CD4-positive, alpha-beta T cell treated with Interleukin-6 at 100 ng/mL for 8 hours (primary cell): ENCODE measurements around the gene NCKIPSD.

Source experiments
- DNase-seq: peaks from one replicate; pipeline ENCODE4 v3.0.0-alpha.2; 2020; ENCODE audit warnings: mixed read lengths, low spot score

The NCKIPSD gene

DNA sequence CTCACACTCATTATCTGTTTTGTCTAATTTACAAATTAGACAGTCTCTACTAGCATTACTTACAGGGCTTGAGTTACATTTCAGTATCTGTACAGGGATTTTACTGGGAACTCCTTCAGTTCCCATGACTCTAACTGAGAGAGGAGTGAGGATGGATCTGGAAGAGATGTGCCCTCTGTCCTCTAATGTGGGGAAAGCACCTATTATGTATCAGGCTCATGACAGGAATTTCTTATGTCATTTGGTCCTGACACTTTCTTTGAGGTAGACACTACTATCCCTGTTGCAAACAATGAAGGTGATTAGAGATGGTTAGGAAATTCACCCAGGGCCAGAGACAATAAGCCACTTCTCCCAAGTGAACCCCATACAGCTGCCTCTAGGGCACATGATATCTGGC, 10.9 kb upstream of the NCKIPSD start:
- no peak for DNase-seq

DNA sequence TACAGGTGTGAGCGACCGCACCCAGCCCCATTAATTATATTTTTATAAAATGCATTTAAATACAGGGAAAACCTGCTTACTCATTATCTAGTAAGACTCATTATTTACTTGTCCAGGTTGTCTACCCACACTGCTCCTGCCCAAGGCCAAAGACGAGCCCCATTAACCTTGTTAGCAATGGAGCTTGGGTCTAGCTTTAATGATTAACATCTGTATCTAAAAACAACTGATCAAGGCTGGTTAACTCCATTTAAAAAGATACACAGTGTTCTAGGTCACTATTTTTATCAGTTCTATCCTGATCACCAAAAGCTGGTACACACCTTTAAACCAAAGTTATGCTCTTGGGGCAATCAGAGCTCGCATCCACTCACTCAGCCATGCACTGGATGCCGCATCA, 10.4 kb upstream of the NCKIPSD start:
- DNase-seq, result no peak

DNA sequence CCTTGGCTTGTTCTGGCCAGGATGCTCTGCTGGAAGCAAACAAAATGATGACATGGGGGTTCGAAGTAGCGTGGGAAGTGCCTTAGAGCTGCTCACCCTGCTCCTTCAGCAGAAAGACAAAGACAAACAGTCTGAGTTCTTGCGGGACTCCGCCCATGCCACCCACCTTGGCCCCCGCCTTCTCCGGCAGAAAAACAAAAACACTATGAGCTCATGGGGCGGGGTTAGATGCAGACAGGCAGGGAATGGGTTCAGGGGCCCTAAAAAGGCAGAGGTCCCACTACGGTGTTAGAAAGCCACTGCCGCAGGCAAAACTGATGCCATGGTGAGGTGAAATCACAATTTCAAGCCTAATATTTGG, 9.7 kb upstream of the NCKIPSD start:
- DNase-seq, result no peak

DNA sequence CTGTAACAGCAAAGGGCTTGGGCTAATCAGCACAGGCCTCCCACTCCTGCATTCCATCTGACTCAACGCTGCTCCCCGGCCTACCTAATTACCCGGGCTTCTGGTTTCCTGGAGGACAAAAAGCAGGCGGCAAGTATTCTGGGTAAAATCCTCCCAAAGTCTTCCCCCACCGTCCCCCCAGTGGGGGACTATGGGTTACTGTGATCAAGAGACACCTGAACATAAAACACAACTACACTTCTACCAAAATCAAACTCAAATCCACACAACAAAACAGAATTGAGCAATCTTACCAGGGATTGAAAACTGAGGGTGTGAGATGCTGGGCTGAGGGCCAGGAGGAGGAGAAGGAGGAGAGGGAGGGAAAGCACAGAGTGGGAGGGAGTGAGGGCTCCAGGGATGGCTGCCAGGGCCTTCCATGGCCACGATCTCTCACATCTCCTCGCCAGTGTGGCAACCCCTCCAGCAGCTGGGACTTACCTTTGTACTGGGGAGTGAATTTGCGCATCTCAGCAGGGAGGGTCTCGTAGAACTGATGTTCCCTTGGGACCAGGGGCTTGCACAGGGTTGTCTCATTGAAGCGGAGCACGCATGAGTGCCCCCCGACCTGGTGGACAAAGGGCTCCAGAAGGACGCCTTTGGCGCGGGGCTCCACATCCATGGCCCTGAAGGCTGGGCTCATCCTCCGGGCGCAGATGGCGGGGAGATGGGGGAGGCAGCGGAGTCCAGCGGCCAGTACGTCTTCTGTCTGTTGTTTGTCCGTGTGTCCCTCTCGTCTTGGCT, 9.1 kb upstream of the NCKIPSD start:
- DNase-seq, result no peak

DNA sequence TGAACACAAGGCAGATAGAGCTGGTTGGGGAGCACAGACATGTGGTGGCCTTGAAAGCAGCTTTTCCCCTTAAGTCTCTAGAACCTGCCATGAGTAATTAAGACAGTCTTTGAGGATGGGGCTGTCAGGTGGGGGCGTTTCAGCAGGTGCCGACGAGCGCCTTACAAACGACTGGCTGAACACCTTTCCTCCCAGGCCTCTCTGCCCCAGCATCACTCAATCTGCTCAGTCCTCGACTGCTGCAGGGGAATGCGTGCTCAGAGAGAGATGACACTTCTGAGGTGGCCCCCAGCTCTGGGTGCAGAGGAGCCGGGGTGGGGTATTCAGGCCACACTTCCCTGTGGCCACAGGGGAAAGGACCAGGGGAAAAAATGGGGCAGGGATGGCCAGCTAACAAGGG, 8.1 kb upstream of the NCKIPSD start:
- DNase-seq, result no peak

DNA sequence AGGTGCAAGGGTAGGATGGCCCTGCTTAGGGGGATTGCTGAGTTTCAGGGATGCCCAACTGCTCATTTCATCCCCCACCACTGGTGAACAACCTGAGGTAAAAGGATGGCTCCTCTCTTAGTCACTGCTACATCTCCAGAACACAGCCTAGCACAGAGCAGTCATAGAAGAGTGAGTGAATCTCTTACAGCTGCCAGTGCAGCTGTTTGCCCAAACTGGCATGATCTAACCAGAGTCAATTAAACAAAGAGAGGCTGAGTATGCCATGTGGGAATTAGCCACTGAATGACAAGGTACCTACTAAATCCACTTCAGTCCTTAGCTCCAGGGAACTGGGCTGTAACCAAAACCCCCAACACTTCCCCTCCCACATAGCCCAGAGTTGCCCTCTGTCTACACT, 6.8 kb upstream of the NCKIPSD start:
- DNase-seq, result no peak

DNA sequence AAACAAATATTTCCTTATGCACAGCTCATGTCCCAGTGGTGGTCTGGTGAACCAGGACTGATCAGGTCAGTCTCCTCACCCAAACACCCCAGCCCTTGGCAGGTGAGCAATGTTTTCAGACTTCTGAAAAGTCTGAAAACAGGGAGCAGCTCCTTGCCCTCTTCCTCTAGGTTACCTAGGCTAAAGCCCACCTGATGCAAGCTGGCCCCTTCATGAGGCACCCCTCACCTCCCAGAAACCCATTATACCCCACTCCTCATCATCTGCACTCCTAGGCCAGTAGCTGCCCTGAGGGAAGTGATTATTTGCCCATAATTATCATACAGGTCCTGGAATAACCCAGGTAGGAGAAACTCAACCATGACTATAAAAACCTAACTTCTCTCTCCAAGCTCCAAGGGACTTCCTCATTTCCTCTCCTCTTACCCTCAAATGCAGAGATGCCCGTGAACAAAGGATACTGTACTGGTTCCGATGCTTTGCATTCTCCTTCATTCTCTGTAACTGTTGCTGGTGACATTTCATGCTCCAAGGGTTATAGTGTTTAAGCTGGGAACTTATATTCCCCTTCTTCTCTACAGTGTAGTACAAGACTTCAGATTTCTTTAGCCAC, 5.2 kb upstream of the NCKIPSD start:
- no peak for DNase-seq

DNA sequence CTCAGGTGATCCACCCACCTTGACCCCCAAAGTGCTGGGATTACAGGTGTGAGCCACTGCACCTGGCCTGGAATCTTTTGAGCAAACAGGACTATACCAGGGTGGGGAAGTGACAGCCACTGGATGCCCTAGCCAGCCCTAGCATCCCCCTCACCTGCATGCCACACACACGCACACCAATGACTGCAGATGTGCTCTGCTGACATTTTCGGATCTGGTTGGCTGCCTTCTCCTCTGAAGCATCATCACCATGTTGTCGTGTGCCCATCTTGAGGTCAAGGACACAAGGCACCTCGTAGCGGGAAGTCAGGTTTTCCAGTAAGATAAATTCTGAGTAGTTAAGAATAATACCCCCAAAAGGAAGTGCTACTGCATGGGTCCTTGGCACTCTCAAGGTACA, 3.7 kb upstream of the NCKIPSD start:
- DNase-seq, result no peak

DNA sequence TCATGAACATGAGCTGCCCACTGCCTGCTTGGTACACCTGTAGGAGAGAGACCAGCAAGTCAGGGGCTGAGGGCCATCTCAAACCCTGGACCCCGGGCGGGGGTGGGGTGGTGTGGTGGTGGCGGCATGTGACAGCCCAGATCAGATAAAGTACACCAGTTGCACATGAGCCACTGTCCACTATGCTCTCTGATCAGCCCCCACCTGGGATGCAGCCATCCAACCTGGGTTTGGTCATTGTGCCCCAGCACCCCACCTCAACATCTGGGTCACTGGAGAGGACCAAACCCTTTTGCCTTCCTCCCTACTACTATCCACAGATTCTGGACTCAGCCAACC, 3.0 kb upstream of the NCKIPSD start:
- DNase-seq, result no peak

DNA sequence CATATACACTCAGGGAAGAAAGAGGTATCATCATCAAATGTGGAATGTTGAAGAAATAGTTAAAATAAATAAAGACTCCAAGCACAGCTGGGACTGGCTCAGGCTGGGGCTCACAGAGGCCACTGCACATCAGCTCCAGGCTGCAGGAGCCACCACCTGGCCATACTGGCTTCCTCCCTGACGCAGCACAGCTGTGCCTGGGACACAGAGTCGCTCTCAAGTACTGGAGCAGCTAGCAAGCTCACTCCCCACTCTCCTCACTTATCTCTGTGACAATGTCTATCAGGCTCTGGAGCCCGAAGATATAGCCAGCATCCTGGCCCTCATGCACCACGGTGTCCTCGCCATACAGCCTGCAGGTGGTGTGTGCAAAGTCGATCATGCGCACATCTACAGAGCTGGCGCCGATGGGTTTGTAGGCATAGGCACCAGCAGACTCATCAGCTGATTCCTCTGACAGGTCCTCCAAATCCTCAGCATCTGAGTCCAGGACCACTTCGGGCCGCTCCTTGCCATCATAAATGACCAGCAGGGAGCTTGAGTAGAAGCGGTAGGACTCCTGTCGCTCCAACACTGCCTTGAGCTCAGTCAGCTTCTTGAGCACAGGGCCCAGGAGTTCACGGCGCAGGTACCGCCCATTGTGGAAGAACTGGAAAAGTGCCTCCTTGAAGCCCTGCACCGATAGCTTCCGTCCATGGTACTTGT, 2.5 kb upstream of the NCKIPSD start:
- no peak for DNase-seq

DNA sequence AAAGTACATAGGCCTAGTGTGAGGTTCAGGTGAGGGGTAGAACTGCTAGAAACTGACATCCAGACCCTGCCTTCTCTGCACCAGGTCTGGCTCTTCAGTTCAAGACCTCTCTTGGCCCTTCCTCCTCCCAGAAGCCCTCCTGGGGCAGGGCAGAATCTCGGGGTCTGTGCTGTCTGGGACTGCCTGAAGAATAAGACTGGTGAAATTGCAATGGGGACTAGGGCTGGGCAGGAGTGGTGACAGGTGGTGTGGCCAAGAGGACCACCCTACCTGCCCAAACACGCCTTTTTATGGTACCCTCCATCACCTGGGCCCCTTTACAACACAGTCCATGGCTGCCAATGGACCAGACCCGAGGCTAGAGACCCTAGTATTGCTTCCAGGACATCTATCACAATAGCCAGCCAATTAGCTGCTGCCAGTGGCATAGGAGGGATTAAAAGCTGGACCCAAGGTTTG, 1.5 kb upstream of the NCKIPSD start:
- no peak for DNase-seq

DNA sequence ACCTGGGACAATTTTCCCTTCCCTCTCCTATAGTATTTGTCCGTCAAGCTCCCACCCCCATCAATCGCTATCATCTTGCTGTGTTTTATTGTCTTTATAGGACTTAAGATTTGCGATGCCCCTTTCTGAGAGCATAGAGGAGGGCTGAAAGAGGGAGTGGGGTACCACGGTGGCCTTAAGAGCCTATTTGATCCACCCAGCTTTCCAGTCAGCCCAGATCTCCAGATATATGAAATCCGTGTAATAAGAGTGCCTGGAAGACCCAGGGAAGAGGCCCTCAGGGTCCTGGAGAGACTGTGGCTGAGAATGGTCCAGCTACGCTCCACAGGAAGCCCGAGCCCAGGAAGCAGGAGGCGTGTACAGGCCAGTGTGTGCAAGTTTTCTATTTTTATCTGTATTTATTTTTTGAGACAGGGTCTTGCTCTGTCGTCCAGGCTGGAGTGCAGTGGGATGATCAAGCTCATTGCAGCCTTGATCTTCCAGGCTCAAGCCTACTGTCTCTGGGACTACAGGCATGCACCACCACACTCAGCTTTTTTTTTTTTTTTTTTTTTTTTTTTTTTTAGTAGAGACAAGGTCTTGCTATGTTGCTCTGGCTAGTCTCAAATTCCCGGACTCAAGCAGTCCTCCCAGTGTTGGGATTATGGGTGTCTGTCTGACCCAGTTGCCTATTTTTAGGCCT, 964 bp upstream of the NCKIPSD start:
- no peak for DNase-seq

DNA sequence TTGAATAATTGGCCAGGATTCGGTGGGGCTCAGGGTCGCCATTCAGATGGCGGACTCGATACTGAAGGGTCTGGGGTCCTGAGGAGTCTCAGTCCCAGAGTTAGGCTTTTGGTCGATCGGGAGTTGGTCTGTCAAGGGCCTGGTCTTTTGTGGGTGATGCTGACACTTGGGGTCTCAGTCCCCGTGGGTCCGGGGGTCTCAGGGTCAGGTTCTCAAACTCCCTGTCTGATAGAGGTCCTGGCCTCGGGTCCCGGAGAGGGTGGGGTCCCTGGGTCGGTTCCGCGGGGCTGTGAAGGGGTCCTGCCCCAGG, 467 bp downstream of the NCKIPSD start:
- DNase-seq, result no peak

DNA sequence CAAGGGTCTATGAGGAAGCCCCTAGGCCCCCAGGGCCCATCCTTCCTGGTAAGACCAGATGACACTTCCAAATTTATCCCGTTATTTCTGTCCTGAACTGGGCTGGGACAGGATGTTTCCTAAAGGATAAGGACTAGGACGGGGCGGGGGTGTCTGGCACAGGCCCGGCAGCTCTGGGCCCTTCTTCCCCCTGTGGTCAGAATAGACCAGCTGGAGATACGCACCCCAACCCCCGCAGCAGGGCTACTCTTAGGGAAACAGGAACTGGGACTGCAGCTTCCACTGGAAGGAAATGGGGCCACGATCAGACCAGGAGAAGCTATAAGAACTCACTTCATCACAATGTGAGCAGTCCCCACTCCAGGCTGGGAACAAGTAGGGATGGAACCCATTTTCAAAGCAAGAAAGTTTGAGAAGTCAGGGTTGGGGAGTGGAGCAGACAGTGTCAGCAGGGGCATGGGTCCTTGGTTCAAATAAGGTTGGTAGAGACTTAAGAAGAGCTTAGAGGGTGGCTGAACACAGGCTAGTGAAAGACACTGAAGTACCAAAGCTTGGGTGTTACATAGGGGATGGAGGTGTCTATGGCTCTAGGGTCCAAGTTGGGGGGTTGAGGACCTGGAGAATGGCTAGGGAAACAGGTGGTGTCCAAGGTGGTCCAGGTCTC, 1.1 kb downstream of the NCKIPSD start:
- no peak for DNase-seq

DNA sequence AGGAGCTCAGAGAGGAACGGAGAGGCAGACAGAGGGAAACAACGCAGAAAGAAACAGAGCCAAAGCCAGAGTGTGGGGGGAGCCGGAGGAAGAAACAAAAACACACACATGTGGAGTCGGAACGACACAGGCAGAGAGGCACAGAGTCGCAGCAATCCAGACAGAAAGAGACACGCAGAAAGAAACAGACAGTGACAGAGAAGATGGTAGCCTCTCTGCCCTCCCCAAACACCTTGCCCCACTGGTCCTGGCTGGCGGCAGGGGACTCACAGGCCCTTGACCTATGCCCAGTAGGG, 1.7 kb downstream of the NCKIPSD start:
- DNase-seq, result no peak

DNA sequence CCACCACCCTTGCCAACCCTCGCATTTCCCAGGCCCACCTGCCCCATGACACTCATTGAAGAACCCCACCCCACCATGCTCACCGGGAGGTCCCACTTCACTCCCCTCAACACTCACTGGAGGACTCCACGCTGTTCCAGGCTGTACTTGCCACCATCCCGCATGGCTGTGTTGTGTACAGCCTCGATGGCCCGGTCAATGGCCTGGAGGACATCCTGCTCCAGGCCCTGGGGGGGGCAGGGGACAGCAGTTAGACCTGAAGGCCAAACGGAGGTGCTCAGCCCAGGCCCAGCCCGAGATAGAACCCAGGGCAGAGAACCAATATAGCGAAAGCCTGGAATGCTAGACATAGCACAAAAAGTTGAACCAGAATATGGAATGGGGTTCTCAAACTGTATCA, 2.9 kb downstream of the NCKIPSD start:
- DNase-seq, result no peak

DNA sequence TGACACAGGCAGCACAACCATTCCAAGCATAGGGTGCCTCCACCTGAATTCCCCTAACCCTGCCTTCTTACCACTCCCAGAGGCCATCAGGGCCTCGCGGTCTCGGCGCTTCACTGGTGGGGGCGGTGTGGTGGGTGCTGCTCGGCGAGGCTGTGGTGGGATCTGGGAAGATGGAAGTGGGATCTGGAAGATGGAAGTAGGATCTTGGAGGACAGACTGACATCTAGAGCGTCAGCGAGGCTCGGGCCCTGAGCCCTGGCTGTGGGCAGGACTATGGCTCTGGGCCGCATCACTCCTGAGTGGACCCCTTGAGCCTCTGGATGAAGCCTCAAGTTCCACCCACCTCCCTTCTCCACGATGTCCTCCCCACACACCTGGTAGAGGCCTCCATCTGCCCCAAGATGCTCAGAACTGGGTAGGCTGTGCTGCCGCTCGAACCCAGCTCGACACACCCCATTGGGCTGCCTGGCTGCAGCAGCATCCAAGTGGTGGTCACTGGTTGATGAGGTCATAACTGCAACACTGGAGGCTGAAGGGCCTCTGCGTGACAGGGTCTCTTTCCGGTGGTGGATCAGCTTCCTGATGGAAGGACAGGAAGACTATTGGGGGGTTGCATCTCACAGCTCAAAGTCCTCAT, 3.6 kb downstream of the NCKIPSD start:
- no peak for DNase-seq

DNA sequence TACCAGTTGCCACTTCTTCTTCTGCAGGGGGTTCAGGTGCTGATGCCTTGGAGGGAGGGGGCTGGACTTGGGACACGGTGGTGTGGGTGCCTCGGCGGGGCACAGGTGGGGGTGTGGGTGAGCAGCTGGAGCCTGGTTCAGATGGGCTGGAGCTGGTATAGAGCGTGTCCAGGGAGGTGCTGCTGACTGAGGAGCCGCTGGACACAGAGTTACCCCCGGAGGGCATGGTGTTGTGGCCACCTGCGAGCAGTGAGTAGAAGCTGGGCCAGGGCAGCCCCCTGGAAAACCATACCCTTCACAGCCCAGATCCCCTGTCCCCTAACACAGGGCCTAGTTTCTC, 4.2 kb downstream of the NCKIPSD start:
- no peak for DNase-seq

DNA sequence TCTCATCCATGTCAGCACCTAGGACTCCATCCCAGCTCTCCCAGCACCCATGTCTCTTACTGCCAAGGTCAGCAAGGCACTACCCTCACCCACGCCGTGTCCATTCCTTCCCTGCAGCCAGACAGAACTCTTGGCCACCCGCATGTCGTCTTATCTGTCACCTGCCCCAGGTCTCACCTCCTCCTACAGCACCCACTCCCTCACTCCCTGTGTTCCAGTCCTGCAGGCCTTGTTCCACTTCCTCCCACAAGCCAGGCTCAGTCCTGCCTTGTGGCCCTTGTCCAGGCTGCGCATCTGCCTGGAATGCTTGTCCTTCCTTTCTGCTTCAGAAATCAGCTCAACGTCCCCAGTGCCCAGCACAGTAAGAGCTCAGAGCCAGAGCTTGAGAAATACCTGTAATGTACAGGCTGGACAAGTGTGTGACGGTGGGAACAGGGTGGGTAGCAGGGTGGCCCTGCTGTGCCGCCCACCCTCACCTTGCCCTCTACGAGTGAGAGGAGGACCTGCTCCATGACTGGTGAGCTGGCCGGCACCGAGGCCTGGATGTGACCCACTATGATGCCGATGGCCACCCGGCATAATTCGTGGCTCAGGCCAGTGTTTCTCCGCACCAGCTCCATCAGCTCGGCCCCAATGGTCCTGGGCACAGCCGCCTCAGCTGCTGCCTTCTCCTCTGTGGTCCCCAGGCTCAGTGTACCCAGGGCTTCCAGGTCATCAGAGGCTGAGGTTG, 4.7 kb downstream of the NCKIPSD start:
- no peak for DNase-seq

DNA sequence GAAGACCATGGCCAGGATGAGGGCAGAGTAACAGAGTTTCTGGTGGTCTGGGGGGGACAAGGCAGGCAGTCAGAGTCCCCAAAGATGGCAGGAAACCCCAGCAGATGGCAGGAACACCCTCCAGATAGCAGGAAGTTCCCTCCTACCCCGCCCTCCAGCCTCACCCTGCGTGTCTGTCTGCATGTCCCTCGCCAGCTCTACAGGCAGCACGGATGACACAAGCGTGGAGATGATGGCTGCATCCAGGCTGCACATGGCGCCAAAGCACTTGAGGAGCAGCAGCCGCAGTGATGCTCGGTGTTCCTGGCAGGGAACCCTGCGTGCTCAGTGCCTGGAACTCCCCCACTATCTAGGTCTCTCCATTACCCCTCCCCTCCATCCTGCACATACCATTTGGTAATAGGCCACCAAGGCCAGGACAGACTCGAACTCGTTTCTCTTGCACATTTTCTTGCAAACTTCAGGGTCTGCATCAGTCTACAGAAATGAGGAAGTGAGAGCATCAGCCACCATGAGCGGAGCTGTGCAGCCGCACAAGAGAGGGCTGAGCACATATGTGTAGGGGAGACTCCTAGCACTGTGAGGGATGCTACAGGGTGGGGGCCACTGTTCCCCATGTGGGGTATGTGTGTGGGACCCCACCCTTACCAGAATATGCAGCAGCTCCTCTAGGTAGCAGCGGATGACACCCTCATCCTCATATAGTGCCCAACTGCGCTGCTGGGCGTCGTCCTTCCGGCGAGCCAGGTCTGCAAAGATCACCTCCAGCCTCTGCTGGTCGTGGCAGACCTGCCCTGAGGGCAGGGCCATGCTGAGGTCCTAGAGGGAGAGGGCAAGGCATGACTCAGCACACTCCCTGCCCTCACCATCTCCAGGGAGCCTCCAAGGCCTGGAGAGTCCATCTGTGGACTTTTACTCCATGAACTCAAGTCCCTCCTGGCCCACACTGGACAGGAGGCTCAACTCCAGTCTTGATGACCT, 6.0 kb downstream of the NCKIPSD start:
- DNase-seq, result no peak
